Measurements from ENCODE around the gene PCSK2.

The PCSK2 gene

GRCh38 chr20:17499041-17499440, 272.2 kb downstream of the PCSK2 start:
- H3K9me3 ChIP-seq (replicated peaks in 1 of 11): no peaks in the 10 kb centered on the region
- no peak overlapping the region for H3K27ac ChIP-seq
- no peaks in the 10 kb centered on the region for H3K36me3 ChIP-seq
- no peaks in the 10 kb centered on the region for H4K20me1 ChIP-seq
- no peak for TF ChIP-seq Cebpa-rat (IDR thresholded peaks at IDR 0.05)
- no peak overlapping the region for H3K4me3 ChIP-seq
- no peak overlapping the region for H3K4me2 ChIP-seq
- peaks cover 0 to 12% (median 8%) of the 10 kb centered on the region in 10 experiments; a peak in 17 of 20 replicates for H3K4me1 ChIP-seq
- H3K9ac ChIP-seq: no peak overlapping the region
- H3K27me3 ChIP-seq: no peaks in the 10 kb centered on the region

- H3K9ac ChIP-seq: no peak overlapping the region
- TF ChIP-seq Cebpa-rat (IDR thresholded peaks at IDR 0.05): no peak
- H3K36me3 ChIP-seq: no peaks in the 10 kb centered on the region
- no peaks in the 10 kb centered on the region for H4K20me1 ChIP-seq
- H3K27me3 ChIP-seq: no peaks in the 10 kb centered on the region
- H3K27ac ChIP-seq: no peak overlapping the region
- H3K9me3 ChIP-seq (replicated peaks in 1 of 11): no peaks in the 10 kb centered on the region
- no peak overlapping the region for H3K4me3 ChIP-seq
- no peak overlapping the region for H3K4me2 ChIP-seq
- H3K4me1 ChIP-seq: peaks cover 5 to 24% (median 19%) of the 10 kb centered on the region in 10 experiments; a peak in 19 of 20 replicates
Observed at GRCh38 chr20:17500271-17500670, 273.4 kb downstream of the PCSK2 start.

GRCh38 chr20:17500826-17501225, 274.0 kb downstream of the PCSK2 start:
- Histone ChIP-seq H3K4me3 (no peak overlapping the region), H3K9me3 (replicated peaks in 1 of 11) (no peaks in the 10 kb centered on the region), H3K4me1 (peaks cover 10 to 30% (median 25%) of the 10 kb centered on the region in 10 experiments), H3K36me3 (no peaks in the 10 kb centered on the region), H3K27me3 (no peaks in the 10 kb centered on the region), H4K20me1 (no peaks in the 10 kb centered on the region), H3K27ac (no peak overlapping the region), H3K4me2 (no peak overlapping the region), H3K9ac (no peak overlapping the region)
- no peak for TF ChIP-seq Cebpa-rat (IDR thresholded peaks at IDR 0.05)

GRCh38 chr20:17501701-17502100, 274.9 kb downstream of the PCSK2 start:
- Histone ChIP-seq H3K9me3 (replicated peaks in 1 of 11) (no peaks in the 10 kb centered on the region), H3K9ac (no peak overlapping the region), H3K4me1 (peaks cover 19 to 39% (median 33%) of the 10 kb centered on the region in 10 experiments), H3K4me2 (no peak overlapping the region), H3K27me3 (no peaks in the 10 kb centered on the region; a peak in 1 of 22 replicates), H3K36me3 (no peaks in the 10 kb centered on the region), H4K20me1 (no peaks in the 10 kb centered on the region), H3K4me3 (no peak overlapping the region), H3K27ac (no peak overlapping the region)
- no peak for TF ChIP-seq Cebpa-rat (IDR thresholded peaks at IDR 0.05)

GRCh38 chr20:17502105-17502504, 275.3 kb downstream of the PCSK2 start:
- H3K36me3 ChIP-seq: no peaks in the 10 kb centered on the region
- no peak overlapping the region for H3K4me2 ChIP-seq
- H4K20me1 ChIP-seq: no peaks in the 10 kb centered on the region
- H3K4me3 ChIP-seq: no peak overlapping the region
- no peak for TF ChIP-seq Cebpa-rat (IDR thresholded peaks at IDR 0.05)
- no peak overlapping the region for H3K9ac ChIP-seq
- peaks cover 20 to 43% (median 36%) of the 10 kb centered on the region in 10 experiments for H3K4me1 ChIP-seq
- H3K27me3 ChIP-seq: no peaks in the 10 kb centered on the region; a peak in 1 of 22 replicates
- H3K9me3 ChIP-seq (replicated peaks in 1 of 11): no peaks in the 10 kb centered on the region
- no peak overlapping the region for H3K27ac ChIP-seq

- H3K4me1 ChIP-seq: peaks cover 20 to 48% (median 37%) of the 10 kb centered on the region in 10 experiments
- H3K36me3 ChIP-seq: no peaks in the 10 kb centered on the region
- H3K27ac ChIP-seq: no peak overlapping the region; a peak in 1 of 22 replicates
- no peak overlapping the region for H3K4me3 ChIP-seq
- H3K9me3 ChIP-seq (replicated peaks in 1 of 11): no peaks in the 10 kb centered on the region
- peak overlapping the region in 10 of 11 experiments; percentile 89 to 100 (median 94); a peak in 19 of 22 replicates for H3K4me2 ChIP-seq
- TF ChIP-seq Cebpa-rat (IDR thresholded peaks at IDR 0.05): no peak
- no peaks in the 10 kb centered on the region for H4K20me1 ChIP-seq
- no peaks in the 10 kb centered on the region; a peak in 1 of 22 replicates for H3K27me3 ChIP-seq
- peak overlapping the region in 4 of 11 experiments; percentile 2 to 78 (median 74); a peak in 3 of 22 replicates for H3K9ac ChIP-seq
Observed at GRCh38 chr20:17503301-17504065, 276.6 kb downstream of the PCSK2 start.

GRCh38 chr20:17504066-17504897, 277.4 kb downstream of the PCSK2 start:
- Histone ChIP-seq H3K4me3 (peak overlapping the region; percentile 52 to 68 (median 58); a peak in 19 of 20 replicates), H3K4me1 (peaks cover 20 to 48% (median 37%) of the 10 kb centered on the region in 10 experiments), H3K27me3 (no peaks in the 10 kb centered on the region; a peak in 1 of 22 replicates), H3K4me2 (peak overlapping the region; percentile 89 to 100 (median 94)), H3K9me3 (replicated peaks in 1 of 11) (no peaks in the 10 kb centered on the region), H3K36me3 (no peaks in the 10 kb centered on the region), H4K20me1 (no peaks in the 10 kb centered on the region), H3K27ac (peak overlapping the region; percentile 2 to 82 (median 57); a peak in 17 of 22 replicates), H3K9ac (peak overlapping the region; percentile 56 to 81 (median 70))
- TF ChIP-seq Cebpa-rat (IDR thresholded peaks at IDR 0.05): no peak

GRCh38 chr20:17504898-17505635, 278.2 kb downstream of the PCSK2 start:
- Histone ChIP-seq H3K27ac (peak overlapping the region; percentile 22 to 82 (median 67); a peak in 20 of 22 replicates), H3K9ac (peak overlapping the region; percentile 56 to 81 (median 70)), H3K27me3 (no peaks in the 10 kb centered on the region; a peak in 1 of 22 replicates)

More at GRCh38 chr20:17504898-17505635, 278.2 kb downstream of the PCSK2 start:
- no peak for TF ChIP-seq Cebpa-rat (IDR thresholded peaks at IDR 0.05)
- no peaks in the 10 kb centered on the region for H3K9me3 ChIP-seq (replicated peaks in 1 of 11)
- H3K4me3 ChIP-seq: peak overlapping the region; percentile 52 to 68 (median 58)
- H3K36me3 ChIP-seq: no peaks in the 10 kb centered on the region
- H4K20me1 ChIP-seq: no peaks in the 10 kb centered on the region
- peak overlapping the region; percentile 89 to 100 (median 94) for H3K4me2 ChIP-seq
- H3K4me1 ChIP-seq: peaks cover 20 to 48% (median 37%) of the 10 kb centered on the region in 10 experiments

Measured in BLaER1 treated with 17β-estradiol and CSF1 and Interleukin-3, amounts not matched to agents 10 nM and 100 nM (cell line).